Natural killer cell (primary cell): Measurements from ENCODE around the gene COL25A1. TPM values are rescaled to one million over a fixed set of nuclear protein-coding genes. Genes with fewer than 3 reads are reported as not detected.

ENCODE experiments used
- ATAC-seq, 3 donors: fragments of 150-1000 bp in 2 of 3; fragments of 200-7000 bp in 1 of 3; cut with Tn5 transposase; 1 replicate in 1 of 3; 2 replicates in 2 of 3; pipeline ENCODE4 v1.10.0; 2021; ENCODE audit warnings: mild to moderate bottlenecking in 2 of 3, moderate library complexity in 2 of 3
- DNase-seq, 2 donors: peaks; one replicate each; pipeline versions ENCODE4 v3.0.0 to v3.0.0-alpha.2; 2013 to 2021; ENCODE audit warnings: mixed read lengths in 1 of 2
- H3K27ac ChIP-seq: one replicate; pipeline ENCODE4 v1.5.1; 2013; ENCODE audit warnings: mild to moderate bottlenecking, low read length
- H3K27me3 ChIP-seq: one replicate; pipeline ENCODE4 v1.6.1; 2013; ENCODE audit warnings: low read length; ENCODE audit not compliant: control insufficient read depth, insufficient read depth
- H3K36me3 ChIP-seq: one replicate; pipeline ENCODE4 v1.6.1; 2013; ENCODE audit warnings: low read length; ENCODE audit not compliant: control insufficient read depth, insufficient read depth
- H3K4me1 ChIP-seq: one replicate; pipeline ENCODE4 v1.6.1; 2013; ENCODE audit warnings: low read length; ENCODE audit not compliant: control insufficient read depth, insufficient read depth
- H3K4me3 ChIP-seq: one replicate; pipeline ENCODE4 v1.5.1; 2013; ENCODE audit warnings: low read length
- H3K9me3 ChIP-seq: one replicate; pipeline ENCODE4 v1.6.1; 2013; ENCODE audit warnings: low read length; ENCODE audit not compliant: control insufficient read depth, insufficient read depth
- H3K27ac Mint-ChIP-seq, 2 donors: one replicate each; pipeline ENCODE4 v1.8.0; 2022; ENCODE audit warnings: mild to moderate bottlenecking in 2 of 2, mixed read lengths in 2 of 2, moderate library complexity in 1 of 2
- H3K27me3 Mint-ChIP-seq, 2 donors: one replicate each; pipeline ENCODE4 v1.8.0; 2022; ENCODE audit warnings: low read depth in 2 of 2, mixed read lengths in 2 of 2
- H3K36me3 Mint-ChIP-seq: one replicate; pipeline ENCODE4 v1.8.0; 2022; ENCODE audit warnings: mixed read lengths
- H3K4me1 Mint-ChIP-seq, 2 donors: one replicate each; pipeline ENCODE4 v1.8.0; 2022; ENCODE audit warnings: mixed read lengths in 2 of 2
- H3K4me3 Mint-ChIP-seq: one replicate; pipeline ENCODE4 v1.8.0; 2022; ENCODE audit warnings: mild to moderate bottlenecking, moderate library complexity, mixed read lengths
- H3K9me3 Mint-ChIP-seq, 2 donors: one replicate each; pipeline ENCODE4 v1.8.0; 2022; ENCODE audit warnings: mixed read lengths in 2 of 2
- CTCF ChIP-seq: fragments of 200-600 bp; IDR thresholded peaks from one replicate; pipeline ENCODE4 v1.8.0; 2022; ENCODE audit warnings: antibody characterized with exemption
- WGBS: methylation state at CpG from one replicate; pipeline ENCODE4 v1.1.7; 2013; ENCODE audit warnings: missing lambda C conversion rate; ENCODE audit not compliant: insufficient coverage; 5-methylcytosine and 5-hydroxymethylcytosine counted together
- intact Hi-C: fragments of 100-400 bp; cut with micrococcal nuclease; formaldehyde crosslinking; loops from one replicate; pipeline ENCODE4 v1.14.2; 2022
- total RNA-seq, 4 donors: library from RNA; stranded (reverse); fragments of 120-200 nt in 1 of 4; gene quantifications; one replicate each; pipeline versions ENCODE4 v1.2.3 to v1.2.4, GENCODE V29; 2013 to 2022

COL25A1 gene
- total RNA-seq, 3 donors from 2014 or later (not counting 1 experiment from before 2014, with no cell fraction given) = 0.08 TPM; not detected in 2

DNA sequence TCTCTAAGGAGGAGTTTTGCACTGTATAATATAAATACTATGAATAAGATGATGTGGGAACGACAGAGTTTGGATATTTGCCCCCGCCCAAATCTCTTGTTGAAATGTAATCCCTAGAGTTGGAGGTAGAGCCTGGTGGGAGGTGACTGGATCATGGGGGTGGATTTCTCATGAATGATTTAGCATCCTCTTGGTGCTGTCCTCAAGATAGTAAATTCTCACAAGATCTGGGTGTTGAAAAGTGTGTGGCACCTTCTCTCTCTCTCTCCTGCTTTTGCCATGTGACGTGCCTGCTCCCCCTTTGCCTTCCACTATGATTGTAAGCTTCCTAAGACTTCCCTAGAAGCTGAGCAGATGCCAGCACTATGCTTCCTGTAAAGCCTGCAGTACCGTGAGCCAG is 298.0 kb downstream of the COL25A1 start:
- H3K27ac ChIP-seq = no peak overlapping the region
- no peaks in the 10 kb centered on the region for H3K27me3 ChIP-seq
- Mint-ChIP-seq H3K4me3 (no peak overlapping the region), H3K4me1 (no peaks in the 10 kb centered on the region), H3K36me3 (no peaks in the 10 kb centered on the region), H3K27me3 (no peaks in the 10 kb centered on the region), H3K9me3 (peaks cover 0 to 2% of the 10 kb centered on the region in 2 donors), H3K27ac (no peak overlapping the region)
- H3K4me3 ChIP-seq = no peak overlapping the region
- no peaks in the 10 kb centered on the region for H3K4me1 ChIP-seq
- intact Hi-C loops = no loop called here
- ATAC-seq (no peak), DNase-seq (no peak)
- TF ChIP-seq CTCF = no peak
- H3K36me3 ChIP-seq = no peaks in the 10 kb centered on the region
- 89% methylated on average over 4 of the region's 4 CpGs for WGBS
- H3K9me3 ChIP-seq = no peaks in the 10 kb centered on the region

DNA sequence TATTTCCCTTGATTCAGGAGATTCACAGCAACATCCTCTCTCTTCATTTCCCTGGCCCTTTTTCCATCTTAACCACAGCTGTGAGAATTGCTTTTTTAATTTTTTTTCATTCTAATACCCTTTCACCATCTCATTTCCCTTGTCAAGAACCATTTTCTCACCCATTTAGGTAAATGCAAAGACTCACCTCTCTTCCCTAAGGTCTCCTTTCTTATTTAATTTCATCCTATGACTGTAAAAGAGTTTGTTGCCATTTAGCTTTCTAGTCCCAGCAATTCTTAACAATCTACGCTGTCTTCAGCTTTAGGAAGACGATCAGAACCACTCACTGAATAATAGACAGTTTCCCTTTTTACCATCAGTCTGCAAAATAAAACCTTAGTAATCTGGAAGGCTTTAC is 298.5 kb downstream of the COL25A1 start:
- Mint-ChIP-seq H3K9me3 (peaks cover 0 to 2% of the 10 kb centered on the region in 2 donors), H3K27ac (no peak overlapping the region), H3K27me3 (no peaks in the 10 kb centered on the region), H3K4me1 (no peaks in the 10 kb centered on the region), H3K4me3 (no peak overlapping the region), H3K36me3 (no peaks in the 10 kb centered on the region)
- Histone ChIP-seq H3K27ac (no peak overlapping the region), H3K36me3 (no peaks in the 10 kb centered on the region), H3K9me3 (no peaks in the 10 kb centered on the region), H3K4me3 (no peak overlapping the region), H3K27me3 (no peaks in the 10 kb centered on the region), H3K4me1 (no peaks in the 10 kb centered on the region)
- intact Hi-C loops = no loop called here
- TF ChIP-seq CTCF = no peak
- ATAC-seq (no peak), DNase-seq (no peak)
- WGBS = 92% methylated on average over 2 of the region's 2 CpGs

DNA sequence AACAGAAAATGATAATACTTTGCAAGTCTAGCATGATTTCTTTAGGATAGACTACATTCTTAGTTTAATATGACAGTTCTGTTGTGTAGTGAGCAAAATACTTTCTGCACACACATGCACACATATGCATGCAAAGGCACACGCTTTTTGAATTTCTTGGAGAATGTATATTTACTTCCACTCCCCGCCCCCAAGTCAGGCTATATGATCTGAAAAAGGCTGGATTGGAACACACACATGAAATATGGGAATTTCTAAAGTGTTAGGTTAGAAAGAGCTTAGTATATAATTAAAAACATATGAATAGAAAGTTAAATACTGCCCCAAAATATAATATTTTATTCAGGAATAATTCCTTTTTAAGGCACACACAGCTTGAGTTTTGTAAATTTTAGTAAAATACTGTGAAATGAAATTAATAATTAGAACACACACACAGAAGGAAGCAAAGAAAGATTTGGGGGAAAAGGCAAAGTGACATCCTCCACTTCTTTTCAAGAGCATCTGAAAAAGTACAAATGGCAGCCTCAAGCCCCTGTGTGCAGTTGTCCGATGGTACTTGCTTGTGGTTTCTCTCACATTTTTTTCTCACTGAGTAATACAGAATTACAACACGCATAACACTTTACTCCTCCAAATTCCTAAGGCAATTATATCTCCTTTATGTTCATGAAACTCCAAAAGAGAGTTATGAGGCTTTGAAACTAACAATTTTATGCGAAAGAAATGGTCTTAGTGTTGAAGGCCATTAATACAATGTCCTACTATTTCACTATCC is 310.7 kb downstream of the COL25A1 start:
- no peaks in the 10 kb centered on the region for H3K9me3 ChIP-seq
- Mint-ChIP-seq H3K27me3 (peaks cover 0 to under 1% of the 10 kb centered on the region in 2 donors), H3K4me1 (no peaks in the 10 kb centered on the region), H3K27ac (no peak overlapping the region), H3K9me3 (peaks cover under 1 to 2% of the 10 kb centered on the region in 2 donors), H3K4me3 (no peak overlapping the region), H3K36me3 (no peaks in the 10 kb centered on the region)
- no peak overlapping the region for H3K27ac ChIP-seq
- H3K4me1 ChIP-seq = no peaks in the 10 kb centered on the region
- 91% methylated on average over 2 of the region's 5 CpGs for WGBS
- no peaks in the 10 kb centered on the region for H3K36me3 ChIP-seq
- no peak for ATAC-seq
- no peak for TF ChIP-seq CTCF
- no peak for DNase-seq
- no peaks in the 10 kb centered on the region for H3K27me3 ChIP-seq
- H3K4me3 ChIP-seq = no peak overlapping the region
- intact Hi-C loops = no loop called here
